Naive B cell (primary cell): ENCODE measurements around the gene CCDC196. TPM values are rescaled to one million over a fixed set of nuclear protein-coding genes. Genes with fewer than 3 reads are reported as not detected.
"Not testable (repeated sequence)": the region's sequence is repeated elsewhere in the genome, so short reads cannot be mapped to it uniquely, and the experiment has no call there.

Source experiments
- ATAC-seq, 2 donors: fragments of 150-1000 bp; cut with Tn5 transposase; 2 replicates each; pipeline ENCODE4 v1.10.0; 2021; ENCODE audit warnings: low read depth in 2 of 2, mild to moderate bottlenecking in 2 of 2, moderate library complexity in 2 of 2
- DNase-seq: peaks from one replicate; pipeline ENCODE4 v3.0.0; 2022
- H3K27ac Mint-ChIP-seq, 6 donors: one replicate each; pipeline ENCODE4 v1.8.0; 2020 to 2022; ENCODE audit warnings: mild to moderate bottlenecking in 6 of 6, mixed read lengths in 6 of 6, moderate library complexity in 5 of 6, inconsistent platforms in 2 of 6
- H3K27me3 Mint-ChIP-seq, 3 donors: one replicate each; pipeline ENCODE4 v1.8.0; 2021 to 2022; ENCODE audit warnings: mixed read lengths in 3 of 3, mild to moderate bottlenecking in 1 of 3
- H3K36me3 Mint-ChIP-seq, 2 donors: one replicate each; pipeline ENCODE4 v1.8.0; 2020 to 2022; ENCODE audit warnings: mixed read lengths in 2 of 2, inconsistent platforms in 1 of 2, mild to moderate bottlenecking in 1 of 2
- H3K4me1 Mint-ChIP-seq, 3 donors: one replicate each; pipeline ENCODE4 v1.8.0; 2020 to 2022; ENCODE audit warnings: mixed read lengths in 3 of 3, inconsistent platforms in 1 of 3, mild to moderate bottlenecking in 1 of 3, moderate library complexity in 1 of 3
- H3K4me3 Mint-ChIP-seq, 8 donors: one replicate each; pipeline ENCODE4 v1.8.0; 2020 to 2022; ENCODE audit warnings: mild to moderate bottlenecking in 8 of 8, mixed read lengths in 8 of 8, moderate library complexity in 8 of 8, inconsistent platforms in 2 of 8
- H3K9me3 Mint-ChIP-seq, 7 donors: one replicate each; pipeline ENCODE4 v1.8.0; 2020 to 2022; ENCODE audit warnings: mixed read lengths in 7 of 7, mild to moderate bottlenecking in 5 of 7, inconsistent platforms in 2 of 7, moderate library complexity in 1 of 7
- polyA plus RNA-seq, 6 donors: library from polyadenylated mRNA; unstranded; fragments of 300-500 nt; fragmentation: Illumina TruSeq; gene quantifications; one replicate each; pipeline ENCODE4 v1.2.3, GENCODE V29; 2021; ENCODE audit warnings: low read depth in 6 of 6

The CCDC196 gene
- polyA plus RNA-seq, 6 donors from 2014 or later, result not detected

GRCh38 chr14:66543996-66544395, 57.8 kb downstream of the CCDC196 start:
- Mint-ChIP-seq H3K9me3 (no peaks in the 10 kb centered on the region), H3K27me3 (no peaks in the 10 kb centered on the region), H3K36me3 (no peaks in the 10 kb centered on the region), H3K4me1 (no peaks in the 10 kb centered on the region), H3K4me3 (no peak overlapping the region), H3K27ac (no peak overlapping the region)
- no peak for DNase-seq
- ATAC-seq, result no peak

DNA sequence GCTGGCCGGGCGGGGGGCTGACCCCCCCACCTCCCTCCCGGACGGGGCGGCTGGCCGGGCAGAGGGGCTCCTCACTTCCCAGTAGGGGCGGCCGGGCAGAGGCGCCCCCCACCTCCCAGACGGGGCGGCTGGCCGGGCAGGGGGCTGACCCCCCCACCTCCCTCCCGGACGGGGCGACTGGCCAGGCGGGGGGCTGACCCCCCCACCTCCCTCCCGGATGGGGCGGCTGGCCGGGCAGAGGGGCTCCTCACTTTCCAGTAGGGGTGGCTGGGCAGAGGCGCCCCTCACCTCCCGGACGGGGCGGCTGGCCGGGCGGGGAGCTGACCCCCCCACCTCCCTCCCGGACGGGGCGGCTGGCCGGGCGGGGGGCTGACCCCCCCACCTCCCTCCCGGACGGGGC, 59.0 kb downstream of the CCDC196 start:
- not testable (repeated sequence) for DNase-seq, H3K4me1 Mint-ChIP-seq, H3K36me3 Mint-ChIP-seq, H3K27me3 Mint-ChIP-seq, H3K4me3 Mint-ChIP-seq, H3K27ac Mint-ChIP-seq, H3K9me3 Mint-ChIP-seq, ATAC-seq

- H3K27me3 Mint-ChIP-seq, result not testable (repeated sequence)
Observed at GRCh38 chr14:66545751-66546150, 59.6 kb downstream of the CCDC196 start.

More at GRCh38 chr14:66545751-66546150, 59.6 kb downstream of the CCDC196 start:
- H3K4me1 Mint-ChIP-seq, H3K9me3 Mint-ChIP-seq, H3K27ac Mint-ChIP-seq, H3K36me3 Mint-ChIP-seq, ATAC-seq, H3K4me3 Mint-ChIP-seq, DNase-seq: not testable (repeated sequence)

Other genes starting within 250 kb of the CCDC196 start
- 1 to 10 TPM in 5 of 6 donors, under 1 TPM in 1; 0.10 to 9.7 (median 4.1) TPM for gene GPHN, start 21.8 kb downstream of the CCDC196 start, polyA plus RNA-seq